ENCODE measurements around the gene MAPK10.

The MAPK10 gene

GRCh38 chr4:86278126-86278525 is 81.7 kb downstream of the MAPK10 start:
- peak; percentile 17 for DNase-seq (ENCODE audit: low read depth)

GRCh38 chr4:86274642-86275041 is 85.2 kb downstream of the MAPK10 start:
- DNase-seq (ENCODE audit: low read depth) = no peak

GRCh38 chr4:86272669-86273068 is 87.2 kb downstream of the MAPK10 start:
- no peak for DNase-seq (ENCODE audit: low read depth)

- no peak for DNase-seq (ENCODE audit: low read depth)
Observed at GRCh38 chr4:86271057-86271456, 88.8 kb downstream of the MAPK10 start.

- no peak for DNase-seq (ENCODE audit: low read depth)
Observed at GRCh38 chr4:86269354-86269753, 90.5 kb downstream of the MAPK10 start.

GRCh38 chr4:86264241-86264640 is 95.6 kb downstream of the MAPK10 start:
- no peak for DNase-seq (ENCODE audit: low read depth)

GRCh38 chr4:86261636-86262035 is 98.2 kb downstream of the MAPK10 start:
- DNase-seq (ENCODE audit: low read depth) = no peak

GRCh38 chr4:86256086-86256485 is 103.8 kb downstream of the MAPK10 start:
- no peak for DNase-seq (ENCODE audit: low read depth)

- no peak for DNase-seq (ENCODE audit: low read depth)
Observed at GRCh38 chr4:86250619-86251018, 109.2 kb downstream of the MAPK10 start.

- DNase-seq (ENCODE audit: low read depth) = peak; percentile 12
Observed at GRCh38 chr4:86250006-86250405, 109.8 kb downstream of the MAPK10 start.

GRCh38 chr4:86249074-86249473 is 110.8 kb downstream of the MAPK10 start:
- no peak for DNase-seq (ENCODE audit: low read depth)

GRCh38 chr4:86247906-86248305 is 111.9 kb downstream of the MAPK10 start:
- DNase-seq (ENCODE audit: low read depth) = no peak

- DNase-seq (ENCODE audit: low read depth) = no peak
Observed at GRCh38 chr4:86247320-86247719, 112.5 kb downstream of the MAPK10 start.

- DNase-seq (ENCODE audit: low read depth) = no peak
Observed at GRCh38 chr4:86243750-86244149, 116.1 kb downstream of the MAPK10 start.

- no peak for DNase-seq (ENCODE audit: low read depth)
Observed at GRCh38 chr4:86242677-86243076, 117.2 kb downstream of the MAPK10 start.

- no peak for DNase-seq (ENCODE audit: low read depth)
Observed at GRCh38 chr4:86235549-86235948, 124.3 kb downstream of the MAPK10 start.

- no peak for DNase-seq (ENCODE audit: low read depth)
Observed at GRCh38 chr4:86233681-86234080, 126.2 kb downstream of the MAPK10 start.

- no peak for DNase-seq (ENCODE audit: low read depth)
Observed at GRCh38 chr4:86233090-86233489, 126.8 kb downstream of the MAPK10 start.

GRCh38 chr4:86223472-86223871 is 136.4 kb downstream of the MAPK10 start:
- DNase-seq (ENCODE audit: low read depth) = peak; percentile 10

GRCh38 chr4:86221002-86221401 is 138.9 kb downstream of the MAPK10 start:
- DNase-seq (ENCODE audit: low read depth) = no peak

GRCh38 chr4:86220121-86220520 is 139.7 kb downstream of the MAPK10 start:
- peak; percentile 60 for DNase-seq (ENCODE audit: low read depth)

- peak; percentile 48 for DNase-seq (ENCODE audit: low read depth)
Observed at GRCh38 chr4:86218746-86219473, 140.9 kb downstream of the MAPK10 start.

GRCh38 chr4:86203176-86203575 is 156.7 kb downstream of the MAPK10 start:
- no peak for DNase-seq (ENCODE audit: low read depth)

GRCh38 chr4:86185659-86186058 is 174.2 kb downstream of the MAPK10 start:
- DNase-seq (ENCODE audit: low read depth) = no peak
